GM23338 (cell line): Measurements from ENCODE around the gene DCAKD.

Source experiments
- CTCF ChIP-seq, 2 experiments: fragments of 200-600 bp in 1 of 2; sonication (generic) in 1 of 2; conservative IDR thresholded peaks; 2 replicates each; pipeline versions ENCODE4 v1.5.1 to v1.6.1; 2016 to 2017; ENCODE audit warnings: antibody characterized with exemption in 2 of 2, low read depth in 2 of 2, mild to moderate bottlenecking in 2 of 2, moderate library complexity in 1 of 2
- EZH2 ChIP-seq: fragments of 200-600 bp; sonication (generic); IDR thresholded peaks from one replicate; pipeline ENCODE4 v1.8.0; 2017; ENCODE audit warnings: antibody characterized with exemption, mild to moderate bottlenecking, low read depth; ENCODE audit not compliant: unreplicated experiment
- EZH2phosphoT487 ChIP-seq: fragments of 200-600 bp; sonication (generic); IDR thresholded peaks from one replicate; pipeline ENCODE4 v1.8.1; 2018; ENCODE audit warnings: antibody characterized with exemption; ENCODE audit not compliant: unreplicated experiment
- REST ChIP-seq: IDR thresholded peaks from one replicate; pipeline ENCODE4 v1.6.1; 2018; ENCODE audit warnings: antibody characterized with exemption; ENCODE audit not compliant: unreplicated experiment

- no peak for TF ChIP-seq CTCF (conservative IDR thresholded peaks at IDR 0.05; ENCODE audit: low read depth in 2 of 2)
- no peak for TF ChIP-seq REST
- TF ChIP-seq EZH2phosphoT487 = no peak
- no peak for TF ChIP-seq EZH2
Measured at GRCh38 chr17:45096926-45097325, 45.5 kb upstream of the DCAKD start.
